ENCODE results near the gene ROR2. TPM values are rescaled to one million over a fixed set of nuclear protein-coding genes. Genes with fewer than 3 reads are reported as not detected.

ROR2 gene
- total RNA-seq, 1 experiment from 2014 or later, result 2.7 TPM

GRCh38 chr9:91972711-91973110, 22.7 kb upstream of the ROR2 start:
- H4K8ac ChIP-seq (replicated peaks; ENCODE audit: insufficient read length, low read depth, low read length), result no peak overlapping the region
- no peaks in the 10 kb centered on the region for H3K23me2 ChIP-seq (ENCODE audit: insufficient read length, low read depth, low read length, poor library complexity, severe bottlenecking)
- no peak overlapping the region for H3K27ac ChIP-seq (ENCODE audit: insufficient read length, low read depth, low read length)
- no CpG with 5 or more reads among the region's 2 CpGs for WGBS (ENCODE audit: extremely low coverage, insufficient read length, low lambda C conversion rate)
- H3K14ac ChIP-seq (ENCODE audit: insufficient read depth, low read length), result no peak overlapping the region
- H3K4ac ChIP-seq (ENCODE audit: low read depth, low read length), result no peak overlapping the region
- TF ChIP-seq CTCF (conservative IDR thresholded peaks at IDR 0.05), result no peak
- H3K27me3 Mint-ChIP-seq (ENCODE audit: low read depth), result peaks cover 8% of the 10 kb centered on the region
- H3K56ac ChIP-seq (ENCODE audit: insufficient read length, low read depth, low read length), result no peak overlapping the region
- H3K4me3 Mint-ChIP-seq, result no peak overlapping the region
- H3K79me1 ChIP-seq (ENCODE audit: insufficient read depth, low read depth, low read length, poor library complexity, severe bottlenecking), result no peaks in the 10 kb centered on the region
- no peak overlapping the region for H3K23ac ChIP-seq (ENCODE audit: insufficient read length, low read depth, low read length)
- H3K4me2 ChIP-seq (ENCODE audit: insufficient read depth, insufficient read length, low read length), result no peak overlapping the region
- no peak overlapping the region for H3K27ac Mint-ChIP-seq
- no peak overlapping the region for H3K9ac ChIP-seq (ENCODE audit: extremely low read depth, insufficient read length, low read length)
- H2BK15ac ChIP-seq (ENCODE audit: low read depth, low read length), result no peak overlapping the region
- H4K91ac ChIP-seq (ENCODE audit: insufficient read length, low read depth, low read length), result no peak overlapping the region
- H3K4me1 Mint-ChIP-seq, result no peaks in the 10 kb centered on the region
- no peaks in the 10 kb centered on the region for H3K9me3 ChIP-seq (ENCODE audit: control insufficient read depth, low read depth, low read length)
- H2BK12ac ChIP-seq (ENCODE audit: insufficient read length, low read depth, low read length), result no peak overlapping the region
- no peak overlapping the region for H3K18ac ChIP-seq (ENCODE audit: insufficient read length, low read depth, low read length)
- no peaks in the 10 kb centered on the region for H3K27me3 ChIP-seq (ENCODE audit: insufficient read depth, low read length)
- no peaks in the 10 kb centered on the region for H3K9me3 Mint-ChIP-seq
- no peak for DNase-seq
- H3K79me2 ChIP-seq (ENCODE audit: insufficient read depth, low read length), result no peaks in the 10 kb centered on the region
- H4K5ac ChIP-seq (ENCODE audit: insufficient read length, low read depth, low read length), result no peak overlapping the region
- H4K20me1 ChIP-seq (ENCODE audit: control insufficient read depth, insufficient read depth, insufficient read length), result no peaks in the 10 kb centered on the region
- H3K4me1 ChIP-seq (ENCODE audit: insufficient read depth, low read length), result no peaks in the 10 kb centered on the region
- H3K36me3 Mint-ChIP-seq (ENCODE audit: insufficient read depth in 1 of 3, low read depth in 3 of 3), result no peaks in the 10 kb centered on the region
- no peak overlapping the region for H3T11ph ChIP-seq (ENCODE audit: low read length)
- no peak overlapping the region for H2AK5ac ChIP-seq (ENCODE audit: insufficient read length, low read length)
- H2BK20ac ChIP-seq (ENCODE audit: low read depth, low read length, poor library complexity, severe bottlenecking), result no peak overlapping the region
- H2BK120ac ChIP-seq (ENCODE audit: low read depth, low read length, poor library complexity, severe bottlenecking), result no peak overlapping the region
- H2AFZ ChIP-seq (ENCODE audit: low read length), result no peak overlapping the region
- H2BK5ac ChIP-seq (ENCODE audit: insufficient read length, low read length), result no peak overlapping the region
